ENCODE data around the gene MICAL1. TPM values are rescaled to one million over a fixed set of nuclear protein-coding genes. Genes with fewer than 3 reads are reported as not detected.

Gene MICAL1
- total and polyA plus RNA-seq, 2 donors (not counting 1 experiment from before 2014, with no cell fraction given) = 202 to 319 TPM

DNA sequence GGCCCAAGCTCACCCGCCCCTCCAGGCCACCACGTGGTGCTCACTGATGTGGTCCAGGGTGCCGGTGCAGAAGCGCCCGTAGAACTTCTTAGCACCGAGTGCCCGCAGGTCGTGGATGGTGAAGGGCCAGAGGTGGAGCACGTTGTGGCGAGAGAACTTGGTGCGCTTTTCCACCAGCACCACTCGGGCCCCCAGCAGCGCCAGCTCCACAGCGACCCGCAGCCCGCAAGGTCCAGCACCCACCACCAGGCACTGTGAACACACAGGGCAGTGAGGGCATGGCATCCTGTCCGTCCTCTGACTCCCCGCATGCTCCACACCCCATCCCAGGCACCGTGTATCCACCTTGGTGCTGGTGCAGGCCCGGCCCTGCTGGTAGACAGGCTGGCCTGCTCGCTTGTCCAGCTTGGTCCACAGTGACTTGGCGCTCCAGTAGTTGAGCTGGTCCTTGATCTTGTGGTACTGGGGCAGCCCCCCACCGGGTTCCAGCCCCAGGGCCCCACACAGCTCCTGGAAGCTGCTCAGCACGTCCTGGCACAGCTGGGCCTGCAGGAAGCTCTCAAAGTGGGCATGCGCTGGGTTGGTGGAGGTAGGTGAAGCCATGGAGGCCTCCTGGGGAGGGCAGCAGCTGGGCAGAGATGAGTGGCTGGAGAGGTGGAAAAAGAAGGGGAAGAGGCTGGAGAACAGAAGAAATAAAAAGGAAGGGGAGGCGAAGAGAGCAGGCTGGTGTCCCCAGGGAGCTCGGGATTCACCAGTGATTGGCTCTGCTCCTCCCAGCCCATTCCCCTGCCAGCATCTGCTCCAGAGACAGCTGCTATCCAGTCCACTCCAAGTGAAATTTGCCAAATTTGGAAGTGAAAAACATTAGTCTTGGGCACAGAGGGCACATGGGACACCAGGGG, 1.7 kb downstream of the MICAL1 start:
- peak overlapping the region; percentile 97 for H3K9ac ChIP-seq (ENCODE audit: low read length)
- intact Hi-C loops (cut with micrococcal nuclease) = loop anchor here (2.0 to 10.0 kb wide), 3 partner anchors 359 to 1421 kb away; partner anchors contain the start of genes AMD1, CEP57L1 and SESN1
- H3K4me3 ChIP-seq (ENCODE audit: control extremely low read depth in 1 of 5, extremely low read depth in 1 of 5, insufficient read depth in 1 of 5, low read depth in 2 of 5, low read length in 4 of 5) = peak overlapping the region; percentile 63 to 99 (median 93)
- TF ChIP-seq, protein P1, sequence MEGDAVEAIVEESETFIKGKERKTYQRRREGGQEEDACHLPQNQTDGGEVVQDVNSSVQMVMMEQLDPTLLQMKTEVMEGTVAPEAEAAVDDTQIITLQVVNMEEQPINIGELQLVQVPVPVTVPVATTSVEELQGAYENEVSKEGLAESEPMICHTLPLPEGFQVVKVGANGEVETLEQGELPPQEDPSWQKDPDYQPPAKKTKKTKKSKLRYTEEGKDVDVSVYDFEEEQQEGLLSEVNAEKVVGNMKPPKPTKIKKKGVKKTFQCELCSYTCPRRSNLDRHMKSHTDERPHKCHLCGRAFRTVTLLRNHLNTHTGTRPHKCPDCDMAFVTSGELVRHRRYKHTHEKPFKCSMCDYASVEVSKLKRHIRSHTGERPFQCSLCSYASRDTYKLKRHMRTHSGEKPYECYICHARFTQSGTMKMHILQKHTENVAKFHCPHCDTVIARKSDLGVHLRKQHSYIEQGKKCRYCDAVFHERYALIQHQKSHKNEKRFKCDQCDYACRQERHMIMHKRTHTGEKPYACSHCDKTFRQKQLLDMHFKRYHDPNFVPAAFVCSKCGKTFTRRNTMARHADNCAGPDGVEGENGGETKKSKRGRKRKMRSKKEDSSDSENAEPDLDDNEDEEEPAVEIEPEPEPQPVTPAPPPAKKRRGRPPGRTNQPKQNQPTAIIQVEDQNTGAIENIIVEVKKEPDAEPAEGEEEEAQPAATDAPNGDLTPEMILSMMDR (IDR thresholded peaks at IDR 0.05) = no peak
- no peak for TF ChIP-seq EZH2 (IDR thresholded peaks at IDR 0.05; ENCODE audit: borderline replicate concordance, insufficient read depth, low read depth, low read length, poor library complexity, severe bottlenecking)
- ChIA-PET CTCF (interaction anchor here (0.5 to 6.4 kb wide), 5 partner anchors 9 to 586 kb away, joined by 3 to 55 read pairs (median 12); partner anchors contain the start of genes CD164, PPIL6 and SMPD2), POLR2A (interaction anchor here (0.6 to 5.5 kb wide), 6 partner anchors 9 to 1170 kb away, joined by 3 to 35 read pairs (median 15); partner anchors contain the start of genes CD164, PPIL6 and SMPD2)
- H3K9me3 ChIP-seq (ENCODE audit: control extremely low read depth in 1 of 3, control insufficient read depth in 2 of 3, insufficient read depth in 1 of 3, low read length in 2 of 3) = no peaks in the 10 kb centered on the region
- peak overlapping the region; percentile 98 to 99 for H3K27ac ChIP-seq (ENCODE audit: low read length in 2 of 2)
- peaks cover 0 to 27% of the 10 kb centered on the region in 2 experiments for H3K36me3 ChIP-seq (replicated peaks in 1 of 2; ENCODE audit: control extremely low read depth in 1 of 2, control insufficient read depth in 1 of 2, extremely low read depth in 1 of 2, insufficient read depth in 2 of 2, low read length in 1 of 2)
- H3K27me3 ChIP-seq (replicated peaks in 1 of 4; ENCODE audit: control extremely low read depth in 1 of 4, control insufficient read depth in 3 of 4, insufficient read depth in 4 of 4, low read length in 3 of 4) = no peaks in the 10 kb centered on the region
- H3K4me2 ChIP-seq (replicated peaks; ENCODE audit: low read depth, low read length, poor library complexity, severe bottlenecking) = peak overlapping the region; percentile 95
- peaks cover under 1% of the 10 kb centered on the region for H4K20me1 ChIP-seq (ENCODE audit: control insufficient read depth, insufficient read depth, low read length, poor library complexity, severe bottlenecking)
- WGBS (ENCODE audit: insufficient coverage) = 81% methylated on average over 23 of the region's 27 CpGs
- DNase-seq (no peak), ATAC-seq (ENCODE audit: low read depth) (no peak)
- peak overlapping the region; percentile 95 for H3K4me3 Mint-ChIP-seq
- no peaks in the 10 kb centered on the region for H3K27me3 Mint-ChIP-seq
- H3K9me3 Mint-ChIP-seq (ENCODE audit: insufficient read depth) = no peaks in the 10 kb centered on the region
- H2AFZ ChIP-seq (ENCODE audit: insufficient read depth, low read depth, low read length, poor library complexity, severe bottlenecking) = no peak overlapping the region
- H3K27ac Mint-ChIP-seq = peak overlapping the region; percentile 99
- H3K79me2 ChIP-seq (ENCODE audit: control insufficient read depth, insufficient read depth, low read length) = peaks cover 42% of the 10 kb centered on the region
- peaks cover 85 to 88% of the 10 kb centered on the region in 2 donors for H3K4me1 ChIP-seq (ENCODE audit: control insufficient read depth in 2 of 2, insufficient read depth in 2 of 2, low read length in 2 of 2)
- H3K4me1 Mint-ChIP-seq = peaks cover 84% of the 10 kb centered on the region

Data from B cell (primary cell).